HG02840 (cell line): Measurements from ENCODE around the gene POLR1C.
"Not testable (repeated sequence)": the region's sequence is repeated elsewhere in the genome, so short reads cannot be mapped to it uniquely, and the experiment has no call there.

Experiments
- ATAC-seq: cut with Tn5 transposase; IDR thresholded peaks from one replicate; pipeline ENCODE4 v1.9.1; 2021; ENCODE audit warnings: mild to moderate bottlenecking, moderate library complexity, moderate number of reproducible peaks; ENCODE audit not compliant: unreplicated experiment, low FRiP score

Gene POLR1C

GRCh38 chr6:43491750-43492661 lies 24.9 kb upstream of the POLR1C start:
- ATAC-seq: no peak

DNA sequence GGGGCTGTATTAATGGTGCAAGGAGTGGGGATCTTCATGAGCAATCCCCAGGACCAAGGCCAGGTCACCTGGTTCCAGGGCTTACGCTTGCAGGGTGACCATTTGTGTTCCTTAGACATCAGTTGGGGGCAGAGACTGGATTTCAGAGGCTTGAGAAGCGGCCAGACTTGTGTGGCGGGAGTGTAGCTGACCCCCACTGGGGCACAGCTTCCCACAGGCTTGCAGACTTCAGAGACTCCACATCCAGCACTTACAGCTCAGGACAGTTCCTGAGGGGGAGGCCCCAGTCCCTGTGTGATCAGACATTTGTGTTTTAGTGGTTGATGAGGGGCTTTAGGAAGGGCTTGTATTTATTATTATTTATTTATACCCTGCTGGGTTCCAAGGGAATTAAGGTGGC lies 24.2 kb upstream of the POLR1C start:
- no peak for ATAC-seq

DNA sequence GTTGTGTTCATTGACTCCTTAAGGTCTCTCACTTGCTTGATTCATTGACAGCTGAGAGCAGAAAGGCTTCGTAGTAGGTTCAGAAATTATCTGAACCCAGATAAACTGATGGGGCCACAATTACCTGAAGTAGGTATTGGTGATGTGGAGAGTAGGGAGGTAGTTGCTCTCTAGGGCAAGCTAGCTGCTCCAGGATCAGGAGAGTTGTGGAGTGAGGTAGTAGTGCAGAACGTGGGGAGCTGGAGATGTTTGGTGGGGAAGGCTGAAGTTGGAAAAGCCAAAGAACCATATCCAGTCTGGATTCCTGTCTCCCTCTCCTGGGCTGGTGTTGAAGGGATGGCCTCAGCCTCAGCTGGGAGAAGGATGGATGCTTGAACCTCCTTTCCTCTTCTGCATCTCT lies 23.7 kb upstream of the POLR1C start:
- ATAC-seq: no peak

- no peak for ATAC-seq
These were observed 23.1 kb upstream of the POLR1C start for GRCh38 chr6:43493833-43494232.

DNA sequence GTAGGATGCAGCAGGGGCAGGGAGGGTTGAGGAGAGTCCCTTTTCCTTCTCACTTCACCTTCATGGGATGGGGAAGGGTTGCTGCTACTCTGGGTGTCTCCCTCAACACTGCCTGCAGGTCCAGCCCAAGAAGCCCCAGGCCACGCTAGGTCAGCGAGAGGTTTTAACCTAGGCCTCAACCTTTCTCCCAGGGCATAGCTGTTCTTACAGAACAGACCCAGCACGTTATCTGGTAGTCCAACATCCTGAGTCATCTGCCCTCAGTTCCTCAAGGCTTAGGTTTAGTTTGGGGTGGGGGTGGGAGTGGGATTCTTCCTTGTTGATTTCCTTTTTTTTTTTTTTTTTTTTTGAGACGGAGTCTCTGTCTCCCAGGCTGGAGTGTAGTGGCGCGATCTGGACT lies 22.6 kb upstream of the POLR1C start:
- no peak for ATAC-seq

DNA sequence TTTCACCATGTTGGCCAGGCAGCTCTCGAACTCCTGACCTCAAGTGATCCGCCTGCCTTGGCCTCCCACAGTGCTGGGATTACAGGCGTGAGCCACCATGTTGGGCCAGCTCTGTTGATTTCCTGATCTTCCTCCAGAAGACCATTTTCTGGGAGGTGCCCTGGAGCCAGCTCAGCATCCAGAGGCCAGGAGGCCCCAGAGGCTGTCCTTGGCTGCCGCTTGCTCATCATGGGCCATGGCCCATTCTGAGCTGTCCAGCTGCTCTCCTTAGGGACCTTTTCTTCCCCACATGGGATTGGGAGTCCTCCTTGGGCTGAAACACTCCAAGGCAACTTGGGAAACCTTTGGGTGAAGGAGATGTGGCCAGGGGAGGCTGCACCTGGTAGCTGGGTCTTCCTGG lies 22.1 kb upstream of the POLR1C start:
- ATAC-seq: no peak

GRCh38 chr6:43495409-43495941 lies 21.4 kb upstream of the POLR1C start:
- no peak for ATAC-seq

DNA sequence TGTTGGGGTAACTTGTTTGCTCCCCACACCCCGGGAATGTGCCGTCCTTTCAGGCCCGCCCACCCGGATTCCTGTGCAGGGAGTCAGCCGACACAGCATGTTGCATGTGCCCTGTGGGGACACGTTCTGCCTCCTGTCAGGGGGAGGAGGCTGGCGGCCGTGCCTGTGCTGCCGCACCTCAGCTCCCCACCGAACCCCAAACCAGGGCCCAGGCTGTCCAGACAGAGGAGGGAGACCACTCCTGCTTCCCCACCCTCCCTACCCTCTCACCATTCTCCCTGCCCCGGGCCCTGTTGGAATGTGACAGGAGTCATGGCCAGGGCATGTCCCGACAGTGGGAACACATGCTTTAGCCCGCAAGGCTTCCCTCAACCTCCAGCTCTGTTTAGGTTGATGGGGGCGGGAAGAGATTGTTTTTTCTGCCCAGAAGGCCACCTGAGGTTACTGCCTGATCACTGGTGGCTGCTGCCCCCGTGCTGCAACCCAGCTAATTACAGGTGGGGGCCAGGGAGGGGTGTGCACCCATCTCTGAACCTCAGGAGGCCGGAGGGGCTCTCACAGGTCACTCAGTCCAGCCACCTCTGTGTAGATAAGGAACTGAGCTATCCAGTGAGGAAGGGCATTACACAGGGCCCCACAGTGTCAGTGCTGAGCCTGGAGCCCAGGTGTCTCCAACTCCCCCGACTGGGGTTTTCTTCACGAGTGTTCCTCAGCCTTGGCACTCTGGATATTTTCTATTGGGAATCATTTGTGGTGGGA lies 20.3 kb upstream of the POLR1C start:
- no peak for ATAC-seq

- ATAC-seq: no peak
These were observed 19.8 kb upstream of the POLR1C start for GRCh38 chr6:43497129-43497396.

GRCh38 chr6:43497689-43498088 lies 19.2 kb upstream of the POLR1C start:
- ATAC-seq: no peak

DNA sequence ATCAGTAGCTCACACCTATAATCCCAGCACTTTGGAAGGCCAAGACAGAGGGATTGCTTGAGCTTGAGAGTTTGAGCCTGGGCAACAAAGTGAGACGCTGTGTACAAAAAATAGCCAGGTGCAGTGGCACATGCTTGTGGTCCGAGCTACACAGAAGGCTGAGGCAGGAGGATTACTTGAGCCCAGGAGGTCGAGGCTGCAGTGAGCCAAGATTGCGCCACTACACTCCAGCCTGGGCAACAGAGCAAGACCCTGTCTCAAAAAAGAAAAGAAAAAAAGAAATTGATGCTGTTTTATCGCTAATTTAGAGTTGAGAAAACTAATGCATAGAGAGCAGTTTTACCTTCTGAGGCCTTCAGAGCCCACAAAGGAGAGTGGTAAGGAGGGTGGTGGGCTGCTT lies 18.6 kb upstream of the POLR1C start:
- not testable (repeated sequence) for ATAC-seq

- no peak for ATAC-seq
These were observed 17.7 kb upstream of the POLR1C start for GRCh38 chr6:43499028-43499815.

GRCh38 chr6:43500921-43501320 lies 16.0 kb upstream of the POLR1C start:
- ATAC-seq: no peak

- no peak for ATAC-seq
These were observed 14.2 kb upstream of the POLR1C start for GRCh38 chr6:43502666-43503065.

DNA sequence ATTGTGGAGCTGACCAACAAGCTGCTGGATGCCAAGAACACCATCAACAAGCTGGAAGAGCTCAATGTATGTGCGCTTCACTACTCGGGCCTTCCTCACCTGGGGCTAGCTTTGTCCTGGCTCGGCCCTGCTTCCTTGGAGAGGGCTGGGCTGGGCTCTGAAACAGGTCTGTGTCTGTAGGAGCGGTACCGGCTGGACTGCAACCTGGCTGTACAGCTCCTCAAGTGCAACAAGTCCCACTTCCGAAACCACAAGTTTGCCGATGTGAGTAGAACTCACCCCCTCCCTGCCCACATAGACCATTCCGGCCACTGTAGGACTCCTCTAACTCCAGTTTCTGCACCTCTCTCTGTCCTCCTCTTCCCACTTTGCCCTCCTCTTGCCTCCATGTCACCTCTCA lies 13.4 kb upstream of the POLR1C start:
- no peak for ATAC-seq

DNA sequence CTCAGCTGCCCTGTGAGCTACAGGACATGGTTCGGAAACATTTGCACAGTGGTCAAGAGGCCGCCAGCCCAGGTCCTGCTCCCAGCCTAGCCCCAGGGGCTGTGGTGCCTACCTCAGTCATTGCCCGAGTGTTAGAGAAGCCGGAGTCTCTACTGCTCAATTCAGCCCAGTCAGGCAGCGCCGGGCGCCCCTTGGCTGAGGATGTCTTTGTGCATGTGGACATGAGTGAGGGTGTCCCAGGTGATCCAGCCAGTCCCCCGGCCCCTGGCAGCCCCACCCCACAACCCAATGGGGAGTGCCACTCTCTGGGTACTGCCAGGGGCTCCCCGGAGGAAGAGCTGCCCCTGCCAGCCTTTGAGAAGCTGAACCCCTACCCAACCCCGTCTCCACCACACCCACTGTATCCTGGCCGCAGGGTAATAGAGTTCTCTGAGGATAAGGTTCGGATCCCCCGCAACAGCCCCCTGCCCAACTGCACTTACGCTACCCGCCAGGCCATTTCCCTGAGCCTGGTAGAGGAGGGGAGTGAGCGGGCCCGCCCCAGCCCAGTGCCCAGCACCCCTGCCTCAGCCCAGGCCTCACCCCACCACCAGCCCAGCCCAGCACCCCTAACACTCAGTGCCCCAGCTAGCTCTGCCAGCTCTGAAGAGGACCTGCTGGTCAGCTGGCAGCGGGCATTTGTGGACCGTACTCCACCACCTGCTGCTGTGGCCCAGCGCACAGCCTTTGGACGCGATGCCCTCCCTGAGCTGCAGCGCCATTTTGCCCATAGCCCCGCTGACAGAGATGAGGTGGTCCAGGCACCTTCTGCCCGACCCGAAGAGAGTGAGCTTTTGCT lies 11.9 kb upstream of the POLR1C start:
- no peak for ATAC-seq

DNA sequence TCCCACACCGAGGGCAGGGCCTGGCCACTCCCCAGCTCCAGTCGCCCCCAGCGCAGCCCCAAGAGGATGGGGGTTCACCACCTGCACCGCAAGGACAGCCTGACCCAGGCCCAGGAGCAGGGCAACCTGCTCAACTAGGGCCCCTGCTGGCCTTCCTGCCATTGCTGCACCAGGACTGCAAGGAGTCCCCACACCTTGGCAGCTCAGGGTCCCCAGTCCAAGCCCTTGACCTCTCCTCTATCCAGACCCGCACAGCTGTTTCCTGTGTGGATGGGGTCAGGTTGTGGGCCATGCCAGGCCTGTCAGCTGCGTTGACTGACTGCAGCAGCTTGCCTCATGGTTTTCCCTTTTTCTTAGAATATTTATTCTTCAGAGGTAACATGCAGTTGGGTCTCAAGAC lies 11.2 kb upstream of the POLR1C start:
- ATAC-seq: no peak

GRCh38 chr6:43506171-43506570 lies 10.7 kb upstream of the POLR1C start:
- ATAC-seq: no peak

GRCh38 chr6:43506667-43507471 lies 10.0 kb upstream of the POLR1C start:
- no peak for ATAC-seq
